DMS79 (cell line): ENCODE data around the gene GPR35.
"Not testable (repeated sequence)": the region's sequence is repeated elsewhere in the genome, so short reads cannot be mapped to it uniquely, and the experiment has no call there.

Source experiments
- DNase-seq: peaks from one replicate; lab custom pipeline; 2025; lab: John Stamatoyannopoulos, UW

The GPR35 gene

GRCh38 chr2:240603081-240603835, 22.0 kb upstream of the GPR35 start:
- DNase-seq: no peak

DNA sequence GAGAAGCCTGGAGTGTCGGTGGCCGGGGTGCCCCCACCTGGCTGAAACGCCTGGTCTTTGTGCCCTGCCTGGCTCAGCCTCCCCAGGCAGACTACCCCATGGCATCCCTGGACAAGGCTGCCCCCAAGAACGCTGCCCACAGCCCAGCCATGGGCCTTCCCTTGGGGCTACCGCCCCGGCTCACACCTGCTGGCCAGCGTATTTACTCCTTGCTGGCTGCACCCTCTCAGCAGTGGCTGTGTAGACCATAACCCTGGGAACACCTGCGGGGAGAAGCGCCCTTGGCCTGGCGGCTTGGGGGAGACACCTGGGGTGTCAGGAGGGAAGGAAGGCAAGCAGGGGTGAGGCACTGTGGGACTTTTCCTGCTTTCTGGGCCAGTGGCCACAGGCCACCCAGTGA, 21.4 kb upstream of the GPR35 start:
- DNase-seq: no peak

DNA sequence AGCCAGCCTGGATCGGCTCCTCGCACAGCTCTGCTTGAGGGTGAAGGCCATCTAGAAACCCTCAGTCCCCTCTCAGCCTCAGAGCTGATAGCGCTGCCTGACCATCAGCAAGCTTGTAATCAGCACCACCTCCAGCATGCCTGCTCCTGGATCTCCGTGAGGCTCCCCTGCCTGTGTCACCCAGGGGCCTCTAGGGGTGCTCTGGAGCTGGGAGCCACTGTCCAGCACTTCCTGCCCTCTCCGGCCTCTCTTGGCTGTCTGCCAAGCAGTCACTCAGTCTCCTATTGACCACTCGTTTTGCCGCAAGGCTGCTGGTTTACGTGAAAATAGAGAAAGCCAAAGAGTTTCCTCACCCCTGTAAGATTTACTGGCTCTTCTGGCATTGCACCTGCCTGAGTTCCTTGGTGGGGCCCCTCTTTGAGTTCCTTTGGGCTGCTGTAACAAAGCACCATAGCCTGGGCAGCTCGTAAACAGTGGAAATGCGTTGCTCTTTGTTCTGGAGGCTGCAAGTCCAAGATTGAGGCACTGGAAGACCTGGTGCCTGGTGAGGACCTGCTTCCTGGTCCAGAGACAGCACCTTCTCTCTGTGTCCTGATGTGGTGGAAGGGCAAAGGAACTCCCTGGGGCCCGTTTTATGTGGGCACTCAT, 20.9 kb upstream of the GPR35 start:
- no peak for DNase-seq

- no peak for DNase-seq
These were observed 20.2 kb upstream of the GPR35 start for GRCh38 chr2:240604939-240605716.

DNA sequence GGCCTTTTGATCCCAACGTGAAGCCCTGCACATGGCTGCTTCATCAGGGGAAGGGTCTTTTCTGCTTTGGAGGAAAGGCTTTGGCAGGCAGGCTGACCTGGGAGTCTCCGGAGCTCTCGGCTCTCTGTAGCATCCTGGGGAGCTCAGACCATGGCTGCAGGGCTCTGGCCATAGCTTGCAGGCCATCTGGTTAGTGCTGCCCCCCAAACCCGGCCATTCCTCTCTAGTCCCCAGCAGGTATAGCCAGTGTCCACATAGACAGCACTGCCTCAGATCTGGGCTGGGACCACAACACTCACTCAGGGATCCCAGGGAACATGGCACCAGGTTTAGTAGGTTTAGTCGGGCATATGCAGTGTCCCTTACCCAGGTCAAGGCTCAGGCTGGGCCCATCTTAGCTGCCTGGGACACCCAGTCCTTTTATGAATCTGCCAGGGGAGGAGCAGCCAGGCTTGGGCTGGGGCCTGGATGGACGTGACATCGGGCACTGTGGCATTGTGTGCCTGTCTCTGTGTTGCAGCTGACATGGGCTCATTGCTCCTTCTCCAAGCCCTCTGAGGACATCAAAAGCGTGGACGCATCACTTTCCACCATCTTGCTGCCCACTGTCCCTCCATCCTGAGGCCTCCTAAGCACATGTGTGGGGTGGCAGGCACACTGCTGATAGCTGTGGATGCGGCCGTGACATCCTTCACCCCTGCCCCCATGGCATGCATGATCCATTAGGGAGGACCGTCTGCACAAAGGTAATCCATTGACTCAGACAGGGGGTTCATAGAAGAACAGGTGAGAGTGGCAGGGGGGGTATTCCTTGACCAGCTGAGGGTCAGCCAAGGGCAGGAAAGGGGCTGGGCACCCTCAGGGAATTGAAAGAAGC, 19.2 kb upstream of the GPR35 start:
- DNase-seq: no peak

DNA sequence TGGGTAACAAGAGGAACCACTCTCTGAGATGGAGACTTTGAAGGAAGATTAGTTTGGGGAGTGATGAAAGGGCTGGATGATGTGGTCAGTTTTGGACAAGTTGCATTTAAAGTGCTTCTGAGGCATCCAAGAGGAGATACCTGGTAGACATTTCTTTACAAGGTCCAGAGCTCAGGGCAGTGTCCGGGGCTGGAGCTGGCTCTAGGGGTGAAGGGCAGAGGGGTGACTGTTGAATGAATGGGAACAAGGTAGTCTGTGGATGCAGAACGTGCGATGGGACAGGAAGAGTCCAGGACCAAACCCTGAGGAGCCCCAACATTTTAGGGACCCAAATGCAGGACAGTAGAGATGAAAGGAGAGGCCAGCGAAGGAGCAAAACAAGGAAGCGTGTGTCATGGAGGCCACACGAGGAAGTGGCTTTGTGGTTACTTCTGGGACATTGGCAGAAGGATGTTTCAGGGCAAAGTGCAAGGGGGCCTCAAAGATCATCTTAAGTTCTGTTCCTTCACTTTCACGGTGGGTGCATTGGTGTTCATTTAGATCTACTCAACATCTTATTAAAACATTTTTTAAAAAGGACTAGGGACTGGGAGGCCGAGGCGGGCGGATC, 13.6 kb upstream of the GPR35 start:
- no peak for DNase-seq

DNA sequence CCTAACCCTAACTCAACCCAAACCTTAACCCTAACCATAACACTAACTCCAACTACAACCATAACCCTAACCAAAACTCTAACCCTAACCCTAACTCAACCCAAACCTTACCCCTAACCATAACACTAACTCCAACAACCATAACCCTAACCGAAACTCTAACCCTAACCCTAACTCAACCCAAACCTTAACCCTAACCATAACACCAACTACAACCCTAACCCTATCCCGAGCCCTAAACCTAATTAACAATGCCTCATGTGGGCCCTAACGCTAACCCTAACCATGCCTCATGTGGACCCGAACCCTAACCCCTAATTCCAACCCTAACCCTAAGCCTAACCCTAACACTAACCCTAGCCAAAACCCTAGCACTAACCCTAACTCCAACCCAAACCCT, 11.5 kb upstream of the GPR35 start:
- DNase-seq: no peak

DNA sequence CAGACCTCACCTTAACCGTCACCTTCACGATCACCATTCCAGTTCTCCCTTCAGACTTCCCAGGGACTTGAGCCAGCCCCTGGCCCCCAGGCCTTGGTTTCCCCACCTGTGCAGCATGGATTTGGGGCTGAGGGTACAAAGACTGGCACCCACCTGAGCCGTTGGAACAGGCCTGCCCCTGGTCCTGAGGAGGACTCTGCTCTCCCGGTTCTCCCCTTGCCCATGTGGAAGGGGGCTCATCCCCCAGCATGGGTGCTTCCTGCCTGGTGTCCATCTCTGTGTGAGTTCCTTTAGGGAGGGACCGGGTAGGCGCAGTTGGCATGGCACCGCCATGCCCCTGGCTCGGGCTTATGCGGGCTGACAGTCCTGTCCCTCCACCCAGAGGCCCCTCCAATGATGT, 10.9 kb upstream of the GPR35 start:
- DNase-seq: no peak

DNA sequence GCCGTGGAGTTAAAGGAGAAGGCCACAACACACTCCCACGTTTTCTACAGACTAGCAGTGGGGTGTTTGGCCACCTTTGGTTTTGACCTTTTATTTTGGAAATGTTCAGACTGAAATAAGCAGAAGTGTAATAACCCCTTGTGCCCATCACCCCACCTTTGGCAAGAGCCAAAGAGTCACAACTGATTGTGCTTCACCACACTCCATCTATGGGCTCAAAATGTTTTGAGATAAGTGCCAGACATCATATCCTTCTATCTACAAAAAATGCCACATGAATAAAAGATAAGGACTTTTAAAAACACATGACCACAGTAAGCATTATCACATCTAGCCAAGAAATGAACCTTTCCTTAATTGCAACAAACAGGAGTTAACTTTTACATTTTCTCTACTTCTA, 9.9 kb upstream of the GPR35 start:
- no peak for DNase-seq

- DNase-seq: peak; percentile 50
These were observed 9.3 kb upstream of the GPR35 start for GRCh38 chr2:240615820-240616547.

DNA sequence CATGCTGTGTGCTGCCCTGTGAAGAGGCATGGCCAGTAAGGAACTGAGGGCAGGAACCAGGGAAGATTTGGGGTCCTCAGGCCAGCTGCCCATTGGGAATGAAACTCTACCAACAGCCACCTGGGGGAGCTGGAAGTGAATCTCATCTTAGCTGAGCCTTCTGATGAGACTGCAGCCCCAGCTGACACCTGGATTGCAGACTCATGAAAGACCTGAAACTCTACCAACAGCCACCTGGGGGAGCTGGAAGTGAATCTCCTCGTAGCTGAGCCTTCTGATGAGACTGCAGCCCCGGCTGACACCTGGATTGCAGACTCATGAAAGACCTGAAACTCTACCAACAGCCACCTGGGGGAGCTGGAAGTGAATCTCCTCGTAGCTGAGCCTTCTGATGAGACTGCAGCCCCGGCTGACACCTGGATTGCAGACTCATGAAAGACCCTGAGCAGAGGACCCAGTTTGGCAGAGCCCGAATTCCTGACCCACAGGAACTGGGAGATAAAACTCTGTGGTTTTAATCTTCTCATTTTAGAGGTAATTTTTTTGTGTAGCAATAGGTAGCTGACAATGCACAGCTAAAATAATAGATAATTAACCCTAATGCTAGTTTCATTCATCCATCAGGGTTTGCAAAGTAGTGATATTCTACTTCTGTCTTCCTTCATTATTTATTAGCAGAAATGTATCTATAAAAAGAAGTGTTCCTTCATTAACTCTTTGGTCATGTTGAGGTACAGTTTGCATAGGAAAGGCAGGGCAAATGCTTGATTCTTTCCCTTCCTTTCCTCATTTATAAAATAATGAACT, 8.2 kb upstream of the GPR35 start:
- not testable (repeated sequence) for DNase-seq

- peak; percentile 73 for DNase-seq
These were observed 6.5 kb upstream of the GPR35 start for GRCh38 chr2:240618776-240619175.

- DNase-seq: peak; percentile 32
These were observed 5.7 kb upstream of the GPR35 start for GRCh38 chr2:240619506-240620148.

- no peak for DNase-seq
These were observed 5.0 kb upstream of the GPR35 start for GRCh38 chr2:240620149-240620731.

DNA sequence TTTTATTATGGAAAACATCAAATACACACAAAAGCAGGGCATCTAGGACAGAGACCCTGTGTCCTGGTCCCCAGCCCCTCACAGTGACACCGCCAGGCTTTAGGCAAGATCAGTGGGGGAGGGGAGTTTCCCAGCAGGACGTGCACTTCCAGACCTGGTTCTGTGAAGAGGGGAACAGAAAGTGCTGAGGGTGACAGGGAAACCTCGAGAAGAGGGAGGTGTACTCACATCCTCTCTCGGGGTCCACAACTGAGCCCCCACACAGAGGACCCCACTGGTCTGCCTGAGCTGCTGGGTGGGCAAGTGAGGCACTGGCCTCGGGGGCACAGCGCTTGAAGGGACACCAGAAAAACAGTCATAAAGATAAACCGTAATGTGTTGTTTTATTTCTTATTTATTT, 4.4 kb upstream of the GPR35 start:
- DNase-seq: no peak

GRCh38 chr2:240622060-240622411, 3.2 kb upstream of the GPR35 start:
- no peak for DNase-seq

GRCh38 chr2:240622531-240623235, 2.6 kb upstream of the GPR35 start:
- DNase-seq: peak; percentile 33

DNA sequence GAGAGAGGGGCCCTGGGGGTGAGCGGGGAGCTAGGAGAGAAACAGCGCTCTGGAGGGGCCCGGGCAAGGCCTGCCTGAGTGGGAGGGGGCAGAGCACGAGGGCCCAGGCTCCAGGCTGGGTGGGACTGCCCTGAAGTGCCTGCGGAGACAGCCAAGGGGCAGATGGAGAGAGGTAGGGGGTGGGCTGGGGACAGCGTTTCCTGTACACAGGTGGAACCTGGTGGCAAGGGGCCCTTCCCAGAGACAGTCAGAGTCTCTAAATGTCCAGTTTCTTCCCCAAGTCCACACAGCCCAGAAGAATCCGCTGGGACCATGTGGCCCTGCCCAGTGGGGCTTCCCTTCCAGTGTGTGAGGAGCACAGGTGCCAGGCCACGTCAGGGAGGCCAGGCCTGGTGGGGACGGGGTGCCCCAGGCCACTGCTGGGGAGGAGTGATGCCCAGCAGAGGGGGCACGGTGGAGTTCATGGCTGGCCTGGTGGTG, 1.7 kb upstream of the GPR35 start:
- DNase-seq: no peak
